OCI-LY1 (cell line): ENCODE data around the gene GRM7.

Experiments used
- EZH2 ChIP-seq: fragments of 200-600 bp; sonication (generic), shearing (Covaris generic); IDR thresholded peaks from 2 replicates; pipeline ENCODE4 v1.8.0; 2017; ENCODE audit warnings: borderline replicate concordance, mixed run types, mild to moderate bottlenecking, antibody characterized with exemption, low read length, moderate library complexity, mixed read lengths
- TF ChIP-seq, protein P1 (sequence below): fragments of 200-600 bp; sonication (generic), shearing (Covaris generic); IDR thresholded peaks from 2 replicates; pipeline ENCODE4 v1.5.1; 2017; ENCODE audit warnings: mild to moderate bottlenecking, antibody characterized with exemption, low read length, moderate library complexity, mixed read lengths

DNA sequence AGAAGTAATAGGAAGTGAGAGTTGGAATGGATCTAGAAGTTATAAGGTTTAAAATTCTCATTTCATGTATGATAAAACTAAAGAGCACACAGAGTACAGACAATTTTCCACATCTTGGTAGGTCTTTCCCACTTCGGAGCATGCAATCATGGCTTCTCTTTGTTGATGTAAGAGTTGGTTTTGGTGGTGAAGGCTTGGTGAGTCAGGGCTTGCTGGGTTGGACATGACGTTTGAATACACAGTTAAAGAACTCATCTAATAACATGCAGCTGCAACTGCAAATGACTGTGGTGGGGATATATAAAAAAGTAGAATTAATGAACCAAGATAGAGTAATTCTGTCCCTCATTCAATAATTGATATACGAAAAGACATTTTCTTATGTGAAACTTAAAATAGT is 39.5 kb upstream of the GRM7 start:
- TF ChIP-seq, protein P1, sequence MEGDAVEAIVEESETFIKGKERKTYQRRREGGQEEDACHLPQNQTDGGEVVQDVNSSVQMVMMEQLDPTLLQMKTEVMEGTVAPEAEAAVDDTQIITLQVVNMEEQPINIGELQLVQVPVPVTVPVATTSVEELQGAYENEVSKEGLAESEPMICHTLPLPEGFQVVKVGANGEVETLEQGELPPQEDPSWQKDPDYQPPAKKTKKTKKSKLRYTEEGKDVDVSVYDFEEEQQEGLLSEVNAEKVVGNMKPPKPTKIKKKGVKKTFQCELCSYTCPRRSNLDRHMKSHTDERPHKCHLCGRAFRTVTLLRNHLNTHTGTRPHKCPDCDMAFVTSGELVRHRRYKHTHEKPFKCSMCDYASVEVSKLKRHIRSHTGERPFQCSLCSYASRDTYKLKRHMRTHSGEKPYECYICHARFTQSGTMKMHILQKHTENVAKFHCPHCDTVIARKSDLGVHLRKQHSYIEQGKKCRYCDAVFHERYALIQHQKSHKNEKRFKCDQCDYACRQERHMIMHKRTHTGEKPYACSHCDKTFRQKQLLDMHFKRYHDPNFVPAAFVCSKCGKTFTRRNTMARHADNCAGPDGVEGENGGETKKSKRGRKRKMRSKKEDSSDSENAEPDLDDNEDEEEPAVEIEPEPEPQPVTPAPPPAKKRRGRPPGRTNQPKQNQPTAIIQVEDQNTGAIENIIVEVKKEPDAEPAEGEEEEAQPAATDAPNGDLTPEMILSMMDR, result no peak
- no peak for TF ChIP-seq EZH2
